Measurements from ENCODE around the gene DLX4. TPM values are rescaled to one million over a fixed set of nuclear protein-coding genes. Genes with fewer than 3 reads are reported as not detected.

DLX4 gene
- total and polyA plus RNA-seq, 10 of the 15 experiments (the other 5 are each of a cell fraction or from before 2014, with no cell fraction given), result 0.05 to 0.29 (median 0.15) TPM

GRCh38 chr17:49992191-49992932, 23.4 kb downstream of the DLX4 start:
- ChIA-PET POLR2A (no interaction called here), CTCF (no interaction called here), RAD21 (ENCODE audit: unreplicated experiment) (no interaction called here), SMC1A (ENCODE audit: uncharacterized antibody, unreplicated experiment) (no interaction called here)
- Histone ChIP-seq H3K27ac (ENCODE audit: control insufficient read depth, insufficient read depth) (no peak overlapping the region), H3K36me3 (ENCODE audit: control insufficient read depth in 2 of 2, insufficient read depth in 2 of 2, low read length in 1 of 2) (no peaks in the 10 kb centered on the region), H2AFZ (ENCODE audit: control insufficient read depth, low read depth, low read length) (no peak overlapping the region), H3K9me3 (replicated peaks; ENCODE audit: control insufficient read depth, insufficient read depth, low read length) (no peaks in the 10 kb centered on the region; the same call in 1 of the 3 replicates), H3K79me2 (ENCODE audit: control insufficient read depth, insufficient read depth, low read length) (no peaks in the 10 kb centered on the region), H3K4me1 (ENCODE audit: control insufficient read depth, insufficient read depth, low read length) (no peaks in the 10 kb centered on the region), H4K20me1 (ENCODE audit: control insufficient read depth, insufficient read depth) (no peaks in the 10 kb centered on the region), H3K4me2 (ENCODE audit: control insufficient read depth, insufficient read depth) (no peak overlapping the region), H3K27me3 (replicated peaks in 1 of 2; ENCODE audit: control insufficient read depth in 2 of 2, insufficient read depth in 2 of 2, low read length in 1 of 2) (peaks cover 25 to 30% of the 10 kb centered on the region in 2 experiments), H3K4me3 (no peak overlapping the region), H3K9ac (ENCODE audit: control insufficient read depth, insufficient read depth, low read length) (no peak overlapping the region)
- no peak for DNase-seq (ENCODE audit: low read depth, low spot score)
- WGBS (ENCODE audit: insufficient coverage, insufficient replicate concordance, low lambda C conversion rate, missing lambda C conversion rate), result 23% methylated on average over 13 of the region's 13 CpGs
- no TSS peak for BruUV-seq (replicated peaks)
- intact Hi-C loops (cut with micrococcal nuclease; ENCODE audit: unreplicated experiment) (loop anchor here (10.0 kb wide), 1 partner anchor 288 kb away; the partner anchor contains the start of gene SLC35B1), in situ Hi-C loops (cut with MboI) (loop anchor here (10.0 kb wide), 1 partner anchor 288 kb away; the partner anchor contains the start of gene SLC35B1)
- TF ChIP-seq KAT2A (conservative IDR thresholded peaks at IDR 0.05; ENCODE audit: control insufficient read depth, low read depth, low read length), result no peak
- TF ChIP-seq ZBTB11 (CRISPR knock-in tag; IDR thresholded peaks at IDR 0.05), result no peak
- TF ChIP-seq RFX5 (IDR thresholded peaks at IDR 0.05; ENCODE audit: low read depth, low read length), result no peak
- TF ChIP-seq ATF7 (IDR thresholded peaks at IDR 0.05; ENCODE audit: low read depth), result no peak
- TF ChIP-seq NRF1 (conservative IDR thresholded peaks at IDR 0.05; ENCODE audit: low read depth, low read length), result no peak
- no peak for TF ChIP-seq JUNB (IDR thresholded peaks at IDR 0.05)
- TF ChIP-seq CHD2 (IDR thresholded peaks at IDR 0.05; ENCODE audit: borderline replicate concordance, low read depth, low read length), result no peak
- ATAC-seq, result no peak
- FAIRE-seq, result no peak
